Activated B cell treated with CpG ODN at 0.5 μM for 24 hours (primary cell): ENCODE measurements around the gene VDR. TPM values are rescaled to one million over a fixed set of nuclear protein-coding genes. Genes with fewer than 3 reads are reported as not detected.

Experiments
- ATAC-seq: fragments of 200-7000 bp; cut with Tn5 transposase; one replicate; pipeline ENCODE4 v1.10.0; 2021; ENCODE audit warnings: low read depth, mild to moderate bottlenecking, moderate library complexity
- CTCF ChIA-PET: fragments of 350-600 bp; sonication (Branson Sonifier 250); formaldehyde crosslinking; loops from one replicate; lab custom pipeline; 2021; ENCODE audit warnings: antibody characterized with exemption; lab: Charles Lee
- POLR2A ChIA-PET: fragments of 350-600 bp; sonication (Branson Sonifier 250); formaldehyde crosslinking; loops from one replicate; lab custom pipeline; 2021; ENCODE audit warnings: antibody characterized with exemption; lab: Charles Lee
- DNase-seq: peaks from one replicate; pipeline ENCODE4 v3.0.0; 2022
- H3K27ac Mint-ChIP-seq: one replicate; pipeline ENCODE4 v1.8.0; 2020; ENCODE audit warnings: mixed read lengths
- H3K27me3 Mint-ChIP-seq: one replicate; pipeline ENCODE4 v1.8.0; 2021; ENCODE audit warnings: mixed read lengths
- H3K36me3 Mint-ChIP-seq: one replicate; pipeline ENCODE4 v1.8.0; 2021; ENCODE audit warnings: low read depth, mixed read lengths
- H3K4me1 Mint-ChIP-seq: one replicate; pipeline ENCODE4 v1.8.0; 2021; ENCODE audit warnings: mixed read lengths
- H3K4me3 Mint-ChIP-seq: one replicate; pipeline ENCODE4 v1.8.0; 2020; ENCODE audit warnings: mild to moderate bottlenecking, mixed read lengths
- H3K9me3 Mint-ChIP-seq: one replicate; pipeline ENCODE4 v1.8.0; 2020; ENCODE audit warnings: mixed read lengths
- intact Hi-C: fragments of 100-400 bp; cut with micrococcal nuclease; formaldehyde crosslinking; loops from one replicate; pipeline ENCODE4 v1.15.1; 2024
- total RNA-seq: library from RNA; stranded (reverse); gene quantifications from 2 replicates; pipeline ENCODE4 v1.2.3, GENCODE V29; 2022
- TF ChIP-seq, protein P1 (sequence below): fragments of 200-600 bp; IDR thresholded peaks from one replicate; pipeline ENCODE4 v1.8.0; 2022; ENCODE audit warnings: antibody characterized with exemption, mild to moderate bottlenecking

Gene VDR
- total RNA-seq, 1 donor from 2014 or later: 0.86 TPM

DNA sequence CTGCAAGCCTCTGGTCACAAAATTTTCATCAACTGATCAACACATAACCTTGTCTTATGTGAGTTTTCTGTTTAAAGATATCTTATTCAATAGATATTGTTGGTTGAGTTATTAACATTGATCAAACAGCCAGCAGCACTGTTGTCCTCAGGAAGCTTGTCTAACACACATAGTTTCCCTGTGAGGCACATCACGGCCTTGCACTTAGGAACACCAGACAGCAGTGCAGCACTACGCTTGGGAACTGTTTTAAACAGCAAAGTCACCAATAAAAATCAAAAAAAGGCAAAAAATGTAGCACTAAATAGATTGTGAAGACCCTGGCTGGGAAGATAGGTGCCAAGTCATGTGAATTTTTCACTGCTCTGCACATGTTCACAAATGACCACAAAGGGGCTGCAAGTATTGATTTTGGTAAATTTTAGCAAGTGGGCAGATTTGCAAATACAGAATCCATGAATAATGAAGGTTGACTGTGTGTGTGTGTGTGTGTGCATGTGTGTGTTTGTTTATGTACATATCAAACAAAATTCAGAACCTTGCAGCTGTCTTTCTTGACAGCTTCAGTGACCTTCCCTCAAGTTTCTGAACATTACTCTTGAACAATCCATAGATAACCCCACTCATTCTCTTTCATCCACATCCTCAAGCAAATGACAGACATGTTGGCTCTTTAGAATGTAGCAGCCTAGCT lies 28.9 kb downstream of the VDR start:
- peaks cover 9% of the 10 kb centered on the region for H3K4me1 Mint-ChIP-seq
- no peak overlapping the region for H3K27ac Mint-ChIP-seq
- CTCF ChIA-PET: no interaction called here
- no peaks in the 10 kb centered on the region for H3K36me3 Mint-ChIP-seq
- H3K4me3 Mint-ChIP-seq: no peak overlapping the region
- ATAC-seq (no peak), DNase-seq (no peak)
- POLR2A ChIA-PET: no interaction called here
- H3K9me3 Mint-ChIP-seq: no peaks in the 10 kb centered on the region
- intact Hi-C loops: no loop called here
- TF ChIP-seq, protein P1, sequence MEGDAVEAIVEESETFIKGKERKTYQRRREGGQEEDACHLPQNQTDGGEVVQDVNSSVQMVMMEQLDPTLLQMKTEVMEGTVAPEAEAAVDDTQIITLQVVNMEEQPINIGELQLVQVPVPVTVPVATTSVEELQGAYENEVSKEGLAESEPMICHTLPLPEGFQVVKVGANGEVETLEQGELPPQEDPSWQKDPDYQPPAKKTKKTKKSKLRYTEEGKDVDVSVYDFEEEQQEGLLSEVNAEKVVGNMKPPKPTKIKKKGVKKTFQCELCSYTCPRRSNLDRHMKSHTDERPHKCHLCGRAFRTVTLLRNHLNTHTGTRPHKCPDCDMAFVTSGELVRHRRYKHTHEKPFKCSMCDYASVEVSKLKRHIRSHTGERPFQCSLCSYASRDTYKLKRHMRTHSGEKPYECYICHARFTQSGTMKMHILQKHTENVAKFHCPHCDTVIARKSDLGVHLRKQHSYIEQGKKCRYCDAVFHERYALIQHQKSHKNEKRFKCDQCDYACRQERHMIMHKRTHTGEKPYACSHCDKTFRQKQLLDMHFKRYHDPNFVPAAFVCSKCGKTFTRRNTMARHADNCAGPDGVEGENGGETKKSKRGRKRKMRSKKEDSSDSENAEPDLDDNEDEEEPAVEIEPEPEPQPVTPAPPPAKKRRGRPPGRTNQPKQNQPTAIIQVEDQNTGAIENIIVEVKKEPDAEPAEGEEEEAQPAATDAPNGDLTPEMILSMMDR: no peak
- no peaks in the 10 kb centered on the region for H3K27me3 Mint-ChIP-seq

DNA sequence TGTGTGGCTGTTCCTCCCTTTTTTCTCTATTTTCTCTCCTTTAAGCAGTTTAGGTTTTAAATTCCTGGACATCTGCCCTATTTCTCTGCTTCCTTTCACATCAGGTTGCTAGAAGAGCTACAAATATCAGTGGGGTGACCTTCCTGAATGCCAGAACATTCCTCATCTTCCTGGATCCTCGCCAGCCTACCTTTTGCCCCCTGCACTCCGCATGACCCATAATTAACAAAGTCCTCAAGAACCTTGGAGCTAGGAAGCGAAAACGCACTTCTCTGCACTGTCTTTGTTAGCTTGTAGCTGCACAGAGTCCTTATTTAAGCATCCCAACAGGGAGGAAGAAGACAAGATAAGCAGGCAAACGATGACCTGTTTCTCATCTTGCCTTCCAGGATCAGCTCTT lies 30.5 kb downstream of the VDR start:
- TF ChIP-seq, protein P1: no peak
- Mint-ChIP-seq H3K27me3 (no peaks in the 10 kb centered on the region), H3K4me3 (no peak overlapping the region), H3K9me3 (no peaks in the 10 kb centered on the region), H3K27ac (no peak overlapping the region), H3K36me3 (no peaks in the 10 kb centered on the region), H3K4me1 (peaks cover 23% of the 10 kb centered on the region)
- POLR2A ChIA-PET: no interaction called here
- intact Hi-C loops: loop anchor here (5.0 kb wide), 1 partner anchor 33 kb away; no protein-coding TSS in a partner anchor
- DNase-seq: no peak
- no peak for ATAC-seq
- CTCF ChIA-PET: interaction anchor here (1.2 kb wide), 1 partner anchor 9 kb away, joined by 3 read pairs; no protein-coding TSS in a partner anchor

DNA sequence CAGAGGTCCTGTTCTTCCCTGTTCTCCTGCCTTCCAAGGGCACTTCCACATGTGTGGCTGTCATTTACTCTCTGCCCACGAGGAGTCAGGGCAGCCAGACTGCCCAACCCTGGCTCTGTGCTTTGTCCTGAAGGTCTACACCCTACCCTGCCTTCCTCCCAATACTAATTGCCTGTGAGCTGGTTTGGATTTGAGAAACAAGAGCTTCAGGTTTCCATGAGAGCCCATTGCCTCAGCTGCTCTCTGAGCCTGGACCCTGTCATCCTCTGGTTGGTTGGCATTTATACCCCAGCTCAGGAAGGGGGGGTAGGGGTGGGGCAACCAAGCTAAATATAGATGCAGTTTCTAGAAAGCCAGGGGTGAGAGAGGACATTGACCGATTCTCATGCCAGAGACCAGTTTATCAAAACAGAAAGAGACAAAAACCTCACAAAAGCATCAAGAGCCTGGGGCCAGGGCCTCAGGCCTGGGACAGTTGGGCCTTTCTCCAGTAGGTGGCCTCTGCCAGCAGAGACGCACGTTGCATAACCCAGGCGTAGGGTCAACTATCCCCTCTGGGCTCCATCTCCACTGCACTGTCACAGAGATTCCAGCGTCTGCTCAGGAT lies 34.5 kb downstream of the VDR start:
- ChIA-PET CTCF (interaction anchor here (0.7 kb wide), 1 partner anchor 44 kb away, joined by 3 read pairs; no protein-coding TSS in a partner anchor), POLR2A (no interaction called here)
- no peaks in the 10 kb centered on the region for H3K9me3 Mint-ChIP-seq
- no peaks in the 10 kb centered on the region for H3K36me3 Mint-ChIP-seq
- intact Hi-C loops: loop anchor here (5.0 kb wide), 1 partner anchor 37 kb away; no protein-coding TSS in a partner anchor
- H3K27ac Mint-ChIP-seq: no peak overlapping the region
- TF ChIP-seq, protein P1: no peak
- H3K27me3 Mint-ChIP-seq: no peaks in the 10 kb centered on the region
- DNase-seq: no peak
- H3K4me1 Mint-ChIP-seq: peaks cover 43% of the 10 kb centered on the region
- no peak overlapping the region for H3K4me3 Mint-ChIP-seq
- ATAC-seq: peak; percentile 34

DNA sequence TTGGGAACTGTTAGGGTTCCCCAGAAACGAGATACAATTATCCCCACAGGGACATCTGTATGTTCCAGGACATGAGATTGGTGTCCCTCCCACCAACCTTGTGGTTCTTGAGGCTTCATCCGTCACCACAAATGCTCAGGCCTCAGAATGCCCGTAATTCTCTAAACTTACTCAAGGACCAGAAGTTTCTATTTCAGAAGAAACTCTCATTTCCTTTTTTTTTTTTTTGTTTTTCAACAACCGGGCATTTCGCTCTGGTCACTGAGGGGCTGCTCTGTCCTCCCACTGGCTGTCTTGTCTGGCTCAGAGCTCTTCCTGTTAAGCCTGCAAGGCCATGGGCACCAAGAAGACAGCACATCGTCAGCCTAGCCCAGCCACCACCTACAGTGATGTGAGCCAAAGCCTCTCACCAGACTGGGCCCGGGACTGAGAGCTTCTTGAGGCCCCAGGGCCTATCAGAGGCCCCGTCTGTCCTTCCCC lies 36.2 kb downstream of the VDR start:
- intact Hi-C loops: no loop called here
- CTCF ChIA-PET: interaction anchor here (0.7 kb wide), 1 partner anchor 89 kb away, joined by 5 read pairs; no protein-coding TSS in a partner anchor
- POLR2A ChIA-PET: interaction anchor here (0.6 kb wide), 1 partner anchor 203 kb away, joined by 3 read pairs; no protein-coding TSS in a partner anchor
- no peaks in the 10 kb centered on the region for H3K36me3 Mint-ChIP-seq
- peaks cover 43% of the 10 kb centered on the region for H3K4me1 Mint-ChIP-seq
- TF ChIP-seq, protein P1: no peak
- ATAC-seq (peak; percentile 57), DNase-seq (no peak)
- H3K27me3 Mint-ChIP-seq: no peaks in the 10 kb centered on the region
- no peaks in the 10 kb centered on the region for H3K9me3 Mint-ChIP-seq
- peak overlapping the region; percentile 19 for H3K4me3 Mint-ChIP-seq
- H3K27ac Mint-ChIP-seq: no peak overlapping the region

DNA sequence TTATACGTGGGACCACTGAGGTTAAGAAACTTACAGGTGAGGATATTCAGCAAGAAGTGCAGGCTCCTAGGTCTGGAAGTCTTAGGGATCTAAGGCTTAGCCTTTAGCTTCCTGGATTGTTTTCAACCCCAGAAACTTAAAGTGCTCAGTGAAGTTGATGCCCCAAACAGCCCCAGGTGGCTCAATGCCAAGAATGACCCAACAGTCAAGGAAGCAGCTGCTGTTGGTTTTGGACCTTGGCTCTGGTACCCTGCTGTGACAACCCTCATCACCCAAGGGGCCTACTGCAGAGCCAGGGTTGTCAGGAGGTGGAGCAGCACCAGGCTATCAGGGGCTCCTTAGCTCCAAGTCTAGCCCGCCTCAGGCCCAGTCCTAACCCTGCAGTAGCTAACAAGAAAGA lies 36.8 kb downstream of the VDR start:
- no peaks in the 10 kb centered on the region for H3K27me3 Mint-ChIP-seq
- peaks cover 43% of the 10 kb centered on the region for H3K4me1 Mint-ChIP-seq
- TF ChIP-seq, protein P1: no peak
- H3K27ac Mint-ChIP-seq: no peak overlapping the region
- POLR2A ChIA-PET: interaction anchor here (0.6 kb wide), 1 partner anchor 41 kb away, joined by 9 read pairs; no protein-coding TSS in a partner anchor
- H3K4me3 Mint-ChIP-seq: no peak overlapping the region
- DNase-seq (no peak), ATAC-seq (no peak)
- intact Hi-C loops: no loop called here
- no peaks in the 10 kb centered on the region for H3K36me3 Mint-ChIP-seq
- CTCF ChIA-PET: no interaction called here
- no peaks in the 10 kb centered on the region for H3K9me3 Mint-ChIP-seq
